ENCODE measurements around the gene BRINP1.

Gene BRINP1

GRCh38 chr9:119257592-119257991 is 111.6 kb downstream of the BRINP1 start:
- Mint-ChIP-seq H3K27me3 (no peaks in the 10 kb centered on the region), H3K4me3 (no peak overlapping the region), H3K27ac (ENCODE audit: low read depth) (no peak overlapping the region), H3K4me1 (no peaks in the 10 kb centered on the region), H3K9me3 (peaks cover 8% of the 10 kb centered on the region), H3K36me3 (ENCODE audit: insufficient read depth) (no peaks in the 10 kb centered on the region)
- no peak for ATAC-seq (replicated peaks; ENCODE audit: extremely low read depth, poor library complexity, severe bottlenecking)
- DNase-seq (ENCODE audit: low spot score in 2 of 2) = no peak

GRCh38 chr9:119255116-119255515 is 114.1 kb downstream of the BRINP1 start:
- peaks cover 23% of the 10 kb centered on the region for H3K9me3 Mint-ChIP-seq
- H3K4me1 Mint-ChIP-seq = no peaks in the 10 kb centered on the region
- no peaks in the 10 kb centered on the region for H3K27me3 Mint-ChIP-seq
- DNase-seq (ENCODE audit: low spot score in 2 of 2) (no peak), ATAC-seq (replicated peaks; ENCODE audit: extremely low read depth, poor library complexity, severe bottlenecking) (no peak)
- H3K27ac Mint-ChIP-seq (ENCODE audit: low read depth) = no peak overlapping the region
- no peak overlapping the region for H3K4me3 Mint-ChIP-seq
- no peaks in the 10 kb centered on the region for H3K36me3 Mint-ChIP-seq (ENCODE audit: insufficient read depth)

GRCh38 chr9:119252671-119253299 is 116.5 kb downstream of the BRINP1 start:
- Mint-ChIP-seq H3K4me1 (no peaks in the 10 kb centered on the region), H3K4me3 (no peak overlapping the region), H3K9me3 (peaks cover 32% of the 10 kb centered on the region), H3K27me3 (no peaks in the 10 kb centered on the region), H3K36me3 (ENCODE audit: insufficient read depth) (no peaks in the 10 kb centered on the region), H3K27ac (ENCODE audit: low read depth) (no peak overlapping the region)
- no peak for DNase-seq (ENCODE audit: low spot score in 2 of 2)
- ATAC-seq (replicated peaks; ENCODE audit: extremely low read depth, poor library complexity, severe bottlenecking) = no peak

- Mint-ChIP-seq H3K36me3 (ENCODE audit: insufficient read depth) (no peaks in the 10 kb centered on the region), H3K4me3 (no peak overlapping the region), H3K27ac (ENCODE audit: low read depth) (no peak overlapping the region), H3K9me3 (peaks cover 34% of the 10 kb centered on the region), H3K4me1 (no peaks in the 10 kb centered on the region), H3K27me3 (no peaks in the 10 kb centered on the region)
- no peak for ATAC-seq (replicated peaks; ENCODE audit: extremely low read depth, poor library complexity, severe bottlenecking)
- no peak for DNase-seq (ENCODE audit: low spot score in 2 of 2)
Measured at GRCh38 chr9:119251936-119252335, 117.3 kb downstream of the BRINP1 start.

GRCh38 chr9:119250730-119251129 is 118.5 kb downstream of the BRINP1 start:
- no peaks in the 10 kb centered on the region for H3K36me3 Mint-ChIP-seq (ENCODE audit: insufficient read depth)
- no peaks in the 10 kb centered on the region for H3K27me3 Mint-ChIP-seq
- peaks cover 34% of the 10 kb centered on the region for H3K9me3 Mint-ChIP-seq
- DNase-seq (ENCODE audit: low spot score in 2 of 2) = no peak
- H3K4me3 Mint-ChIP-seq = no peak overlapping the region
- no peak overlapping the region for H3K27ac Mint-ChIP-seq (ENCODE audit: low read depth)
- no peak for ATAC-seq (replicated peaks; ENCODE audit: extremely low read depth, poor library complexity, severe bottlenecking)
- H3K4me1 Mint-ChIP-seq = no peaks in the 10 kb centered on the region

- no peak for ATAC-seq (replicated peaks; ENCODE audit: extremely low read depth, poor library complexity, severe bottlenecking)
Measured at GRCh38 chr9:119240546-119240945, 128.7 kb downstream of the BRINP1 start.

GRCh38 chr9:119234636-119235035 is 134.6 kb downstream of the BRINP1 start:
- Mint-ChIP-seq H3K27me3 (no peaks in the 10 kb centered on the region), H3K36me3 (ENCODE audit: insufficient read depth) (no peaks in the 10 kb centered on the region), H3K27ac (ENCODE audit: low read depth) (no peak overlapping the region), H3K9me3 (peaks cover 8% of the 10 kb centered on the region), H3K4me1 (no peaks in the 10 kb centered on the region), H3K4me3 (no peak overlapping the region)
- ATAC-seq (replicated peaks; ENCODE audit: extremely low read depth, poor library complexity, severe bottlenecking) (no peak), DNase-seq (ENCODE audit: low spot score in 2 of 2) (no peak)

More at GRCh38 chr9:119240546-119240945, 128.7 kb downstream of the BRINP1 start:
- no peaks in the 10 kb centered on the region for H3K27me3 Mint-ChIP-seq
- H3K9me3 Mint-ChIP-seq = peaks cover 8% of the 10 kb centered on the region
- no peak for DNase-seq (ENCODE audit: low spot score in 2 of 2)
- no peak overlapping the region for H3K4me3 Mint-ChIP-seq
- H3K4me1 Mint-ChIP-seq = no peaks in the 10 kb centered on the region
- no peaks in the 10 kb centered on the region for H3K36me3 Mint-ChIP-seq (ENCODE audit: insufficient read depth)
- H3K27ac Mint-ChIP-seq (ENCODE audit: low read depth) = no peak overlapping the region

- H3K27ac Mint-ChIP-seq (ENCODE audit: low read depth) = no peak overlapping the region
- H3K27me3 Mint-ChIP-seq = no peaks in the 10 kb centered on the region
- ATAC-seq (replicated peaks; ENCODE audit: extremely low read depth, poor library complexity, severe bottlenecking) = no peak
Measured at GRCh38 chr9:119227422-119227821, 141.8 kb downstream of the BRINP1 start.

GRCh38 chr9:119224431-119224830 is 144.8 kb downstream of the BRINP1 start:
- H3K4me1 Mint-ChIP-seq = no peaks in the 10 kb centered on the region
- H3K27me3 Mint-ChIP-seq = no peaks in the 10 kb centered on the region
- peaks cover 11% of the 10 kb centered on the region for H3K9me3 Mint-ChIP-seq
- H3K27ac Mint-ChIP-seq (ENCODE audit: low read depth) = no peak overlapping the region
- H3K4me3 Mint-ChIP-seq = no peak overlapping the region
- H3K36me3 Mint-ChIP-seq (ENCODE audit: insufficient read depth) = no peaks in the 10 kb centered on the region
- ATAC-seq (replicated peaks; ENCODE audit: extremely low read depth, poor library complexity, severe bottlenecking) (no peak), DNase-seq (ENCODE audit: low spot score in 2 of 2) (no peak)

More at GRCh38 chr9:119227422-119227821, 141.8 kb downstream of the BRINP1 start:
- H3K36me3 Mint-ChIP-seq (ENCODE audit: insufficient read depth) = no peaks in the 10 kb centered on the region
- no peak for DNase-seq (ENCODE audit: low spot score in 2 of 2)
- no peak overlapping the region for H3K4me3 Mint-ChIP-seq
- H3K4me1 Mint-ChIP-seq = no peaks in the 10 kb centered on the region
- H3K9me3 Mint-ChIP-seq = peaks cover 9% of the 10 kb centered on the region

- Mint-ChIP-seq H3K9me3 (peaks cover 5% of the 10 kb centered on the region), H3K27me3 (no peaks in the 10 kb centered on the region), H3K27ac (ENCODE audit: low read depth) (no peak overlapping the region), H3K4me3 (no peak overlapping the region), H3K36me3 (ENCODE audit: insufficient read depth) (no peaks in the 10 kb centered on the region), H3K4me1 (no peaks in the 10 kb centered on the region)
- ATAC-seq (replicated peaks; ENCODE audit: extremely low read depth, poor library complexity, severe bottlenecking) (no peak), DNase-seq (ENCODE audit: low spot score in 2 of 2) (no peak)
Measured at GRCh38 chr9:119221276-119221675, 148.0 kb downstream of the BRINP1 start.

GRCh38 chr9:119218293-119218692 is 150.9 kb downstream of the BRINP1 start:
- H3K36me3 Mint-ChIP-seq (ENCODE audit: insufficient read depth) = no peaks in the 10 kb centered on the region
- H3K4me3 Mint-ChIP-seq = no peak overlapping the region
- no peak for DNase-seq (ENCODE audit: low spot score in 2 of 2)
- peaks cover 5% of the 10 kb centered on the region for H3K9me3 Mint-ChIP-seq
- ATAC-seq (replicated peaks; ENCODE audit: extremely low read depth, poor library complexity, severe bottlenecking) = no peak
- no peaks in the 10 kb centered on the region for H3K27me3 Mint-ChIP-seq
- H3K27ac Mint-ChIP-seq (ENCODE audit: low read depth) = no peak overlapping the region
- no peaks in the 10 kb centered on the region for H3K4me1 Mint-ChIP-seq

GRCh38 chr9:119216651-119217331 is 152.4 kb downstream of the BRINP1 start:
- DNase-seq (ENCODE audit: low spot score in 2 of 2) (no peak), ATAC-seq (replicated peaks; ENCODE audit: extremely low read depth, poor library complexity, severe bottlenecking) (no peak)
- Mint-ChIP-seq H3K27ac (ENCODE audit: low read depth) (no peak overlapping the region), H3K4me3 (no peak overlapping the region), H3K4me1 (no peaks in the 10 kb centered on the region), H3K27me3 (no peaks in the 10 kb centered on the region), H3K9me3 (peaks cover 5% of the 10 kb centered on the region), H3K36me3 (ENCODE audit: insufficient read depth) (no peaks in the 10 kb centered on the region)

GRCh38 chr9:119215651-119216050 is 153.6 kb downstream of the BRINP1 start:
- H3K27me3 Mint-ChIP-seq = no peaks in the 10 kb centered on the region
- no peak overlapping the region for H3K4me3 Mint-ChIP-seq
- no peaks in the 10 kb centered on the region for H3K4me1 Mint-ChIP-seq
- DNase-seq (ENCODE audit: low spot score in 2 of 2) (no peak), ATAC-seq (replicated peaks; ENCODE audit: extremely low read depth, poor library complexity, severe bottlenecking) (no peak)
- H3K36me3 Mint-ChIP-seq (ENCODE audit: insufficient read depth) = no peaks in the 10 kb centered on the region
- peaks cover 5% of the 10 kb centered on the region for H3K9me3 Mint-ChIP-seq
- no peak overlapping the region for H3K27ac Mint-ChIP-seq (ENCODE audit: low read depth)

Measured in central memory CD8-positive, alpha-beta T cell (primary cell).